ENCODE data around the gene SNX4. TPM values are rescaled to one million over a fixed set of nuclear protein-coding genes. Genes with fewer than 3 reads are reported as not detected.

The SNX4 gene
- total RNA-seq, 1 experiment from 2014 or later: 23.2 TPM

Other genes with a start within 250 kb of the SNX4 start
- gene ZNF148, start 144.9 kb downstream of the SNX4 start, total RNA-seq (2021): 19.4 to 20.0 TPM (median 19.7 TPM) in 3 replicates
- 13.1 to 14.5 TPM (median 14.3 TPM) in 3 replicates for gene OSBPL11, start 75.3 kb upstream of the SNX4 start, total RNA-seq (2021)

All from WTC11 (cell line).